T-helper 1 cell treated with Interleukin-12 subunit alpha and Interleukin-12 subunit beta and Interleukin-4 antibody, amounts not matched to agents 30 ng/mL and 1 ng/mL, for 36 hours (primary cell): ENCODE measurements around the gene NUAK1. TPM values are rescaled to one million over a fixed set of nuclear protein-coding genes. Genes with fewer than 3 reads are reported as not detected.

ENCODE experiments used
- intact Hi-C: fragments of 100-400 bp; cut with micrococcal nuclease; formaldehyde crosslinking; loops from one replicate; pipeline ENCODE4 v1.15.1; 2024
- total RNA-seq: library from RNA; stranded (reverse); gene quantifications from 2 replicates; pipeline ENCODE4 v1.2.3, GENCODE V29; 2022

The NUAK1 gene
- total RNA-seq, 1 donor from 2014 or later = 0.02 TPM

GRCh38 chr12:106085213-106085612, 53.5 kb downstream of the NUAK1 start:
- intact Hi-C loops = no loop called here

DNA sequence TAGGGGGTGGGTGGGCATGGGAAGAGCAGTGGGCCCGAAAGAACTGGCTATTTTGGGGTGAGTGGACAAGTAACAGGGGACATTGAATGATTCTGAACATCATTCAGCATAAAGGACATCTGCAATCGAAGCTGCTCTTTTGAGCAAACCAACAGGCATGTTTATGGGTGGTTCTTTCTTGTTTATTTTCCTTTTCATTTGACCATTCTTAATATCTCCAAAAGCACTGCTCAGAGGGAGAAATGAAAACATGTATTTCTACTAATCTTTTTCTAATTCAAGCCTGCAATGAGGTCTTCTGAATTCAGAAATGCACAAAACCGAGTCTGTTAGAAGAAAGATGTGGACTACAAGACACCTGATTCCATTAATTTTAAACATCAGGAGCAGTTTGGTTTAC, 54.0 kb downstream of the NUAK1 start:
- intact Hi-C loops = no loop called here

GRCh38 chr12:106084014-106084671, 54.6 kb downstream of the NUAK1 start:
- intact Hi-C loops = no loop called here

DNA sequence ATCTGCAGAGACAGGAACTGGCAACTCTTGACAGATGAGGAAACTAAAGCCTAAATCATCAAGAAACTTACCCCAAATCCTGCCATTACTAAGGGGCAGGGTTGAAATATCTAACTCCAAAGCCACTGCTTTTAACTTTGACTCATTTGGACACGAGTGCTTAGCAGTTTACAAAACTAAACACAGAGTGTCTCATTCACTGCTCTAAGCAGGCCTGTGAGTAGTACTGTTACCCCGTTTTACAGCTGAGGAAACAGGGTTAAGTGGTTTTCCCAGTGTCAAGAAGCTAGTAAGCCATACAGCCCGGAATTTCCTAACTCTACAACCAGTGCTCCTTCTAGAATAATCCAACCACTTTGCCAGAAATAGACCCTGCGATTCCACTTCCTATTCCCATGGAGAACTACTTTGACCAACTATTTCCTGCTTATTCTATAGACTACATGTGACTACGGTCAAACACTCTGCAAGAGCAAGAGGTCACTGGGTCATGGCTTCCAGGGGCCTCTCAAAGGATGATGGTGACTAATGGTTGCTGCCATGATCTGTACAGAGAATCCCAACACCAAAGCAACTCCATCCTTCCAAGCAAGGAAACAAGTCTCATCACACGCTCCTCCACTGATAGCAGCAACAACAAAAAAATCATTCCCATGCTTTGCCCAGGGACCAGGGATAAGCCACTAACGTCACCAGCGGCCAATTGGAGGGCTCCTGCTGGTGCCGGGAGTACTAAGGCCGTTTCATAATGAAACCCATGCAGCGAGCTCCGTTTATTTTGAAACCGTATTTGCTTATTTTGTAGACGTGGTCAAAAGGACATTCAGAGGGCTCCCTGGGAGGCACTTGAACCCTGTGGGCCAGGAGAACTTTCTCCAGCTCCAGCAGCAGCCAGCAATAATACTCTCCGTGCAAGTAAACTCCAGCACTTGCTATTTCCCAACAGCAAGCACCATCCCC, 56.3 kb downstream of the NUAK1 start:
- intact Hi-C loops = no loop called here

DNA sequence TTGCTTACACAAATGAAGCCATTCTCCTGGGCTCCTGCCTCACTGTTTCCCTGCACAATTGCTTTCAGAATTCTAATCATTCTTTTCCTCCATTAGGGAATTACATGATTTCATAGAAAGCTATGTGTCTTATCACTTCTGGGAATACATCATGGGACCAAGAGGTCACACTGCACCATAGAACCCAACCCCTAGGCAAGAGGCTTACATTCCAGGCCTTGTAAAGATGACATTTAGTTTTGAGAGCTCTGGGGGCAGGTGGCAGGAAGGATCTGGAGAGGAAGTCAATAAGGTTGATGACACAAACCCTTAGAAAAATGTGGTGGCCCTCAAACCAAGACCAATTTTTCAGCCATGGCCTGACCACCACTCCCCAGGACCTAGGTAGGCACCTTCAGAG, 57.1 kb downstream of the NUAK1 start:
- intact Hi-C loops = no loop called here

DNA sequence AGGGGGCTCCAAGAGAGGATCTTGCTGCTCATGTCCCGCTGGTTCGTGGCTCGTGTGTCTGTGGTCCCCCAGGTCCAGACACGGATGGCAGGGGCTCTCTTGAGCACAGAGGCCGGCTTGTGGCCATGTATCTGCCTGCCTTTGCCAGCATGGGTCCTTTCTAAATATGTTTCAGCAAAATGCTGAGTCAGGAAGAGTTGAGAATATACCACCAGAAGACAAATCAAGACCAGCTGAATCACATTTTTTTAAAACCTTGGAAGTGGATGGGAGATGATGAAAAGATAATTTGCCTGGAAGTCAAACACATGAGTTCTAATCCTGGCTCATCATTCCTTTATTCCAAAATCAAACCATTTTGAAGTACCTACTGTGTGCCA, 58.0 kb downstream of the NUAK1 start:
- intact Hi-C loops = no loop called here

- intact Hi-C loops = no loop called here
These were observed 58.5 kb downstream of the NUAK1 start for GRCh38 chr12:106080041-106080790.

- intact Hi-C loops = no loop called here
These were observed 59.5 kb downstream of the NUAK1 start for GRCh38 chr12:106079148-106079738.

- intact Hi-C loops = no loop called here
These were observed 60.3 kb downstream of the NUAK1 start for GRCh38 chr12:106078358-106079010.

DNA sequence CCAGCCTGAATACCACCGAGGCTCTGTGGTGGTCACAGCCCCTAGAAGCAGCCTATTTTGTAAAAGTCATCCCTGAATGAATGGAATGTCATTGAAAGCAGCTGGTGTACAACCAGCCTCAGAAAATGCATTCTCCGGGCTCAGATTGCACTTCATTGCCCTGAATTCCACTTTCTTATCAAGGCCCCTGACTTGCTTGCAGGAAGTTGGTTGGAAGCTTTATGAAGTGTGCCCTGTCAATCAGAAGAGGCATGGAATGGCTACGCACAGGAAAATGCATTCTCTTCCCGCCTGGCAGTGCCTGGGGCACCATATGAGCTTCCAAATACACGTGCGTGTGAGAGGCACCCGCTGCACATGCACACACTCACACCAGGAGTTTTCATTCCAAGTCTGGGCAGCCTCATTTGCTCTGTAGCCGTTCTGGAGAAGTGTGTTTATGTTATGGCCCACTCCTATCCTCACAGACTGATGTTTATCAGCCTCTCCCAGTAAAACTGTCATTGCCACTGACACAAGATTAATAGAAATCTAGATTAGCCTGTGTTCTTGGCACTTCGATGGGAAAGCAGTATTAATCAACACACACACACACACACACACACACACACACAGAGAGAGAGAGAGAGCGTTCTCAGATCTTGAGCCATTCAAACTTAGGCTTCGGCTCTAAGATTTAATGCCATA, 63.9 kb downstream of the NUAK1 start:
- intact Hi-C loops = no loop called here

- intact Hi-C loops = no loop called here
These were observed 64.4 kb downstream of the NUAK1 start for GRCh38 chr12:106074361-106074705.

GRCh38 chr12:106073179-106073578, 65.6 kb downstream of the NUAK1 start:
- intact Hi-C loops = no loop called here

DNA sequence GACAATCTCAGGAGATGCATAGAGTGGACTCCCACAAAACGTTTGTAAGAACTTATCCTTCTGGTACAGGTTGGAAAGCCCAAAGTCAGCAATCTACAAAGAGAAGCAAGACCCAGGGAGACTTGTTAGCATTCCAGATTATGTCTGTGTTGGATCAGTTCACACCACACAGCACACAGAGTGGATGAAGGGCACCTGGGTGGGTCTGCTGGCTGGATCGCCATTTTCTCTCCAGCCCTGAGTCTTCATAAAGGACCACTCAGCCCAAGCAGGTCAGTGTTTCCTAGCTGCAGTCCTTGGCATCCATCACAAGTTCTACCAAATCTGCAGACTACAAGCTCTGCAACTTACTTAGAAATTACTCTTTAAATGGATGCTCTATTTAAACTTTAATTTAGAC, 66.0 kb downstream of the NUAK1 start:
- intact Hi-C loops = no loop called here

- intact Hi-C loops = no loop called here
These were observed 67.1 kb downstream of the NUAK1 start for GRCh38 chr12:106071686-106072085.

GRCh38 chr12:106070611-106071010, 68.1 kb downstream of the NUAK1 start:
- intact Hi-C loops = no loop called here

GRCh38 chr12:106070147-106070546, 68.6 kb downstream of the NUAK1 start:
- intact Hi-C loops = no loop called here

DNA sequence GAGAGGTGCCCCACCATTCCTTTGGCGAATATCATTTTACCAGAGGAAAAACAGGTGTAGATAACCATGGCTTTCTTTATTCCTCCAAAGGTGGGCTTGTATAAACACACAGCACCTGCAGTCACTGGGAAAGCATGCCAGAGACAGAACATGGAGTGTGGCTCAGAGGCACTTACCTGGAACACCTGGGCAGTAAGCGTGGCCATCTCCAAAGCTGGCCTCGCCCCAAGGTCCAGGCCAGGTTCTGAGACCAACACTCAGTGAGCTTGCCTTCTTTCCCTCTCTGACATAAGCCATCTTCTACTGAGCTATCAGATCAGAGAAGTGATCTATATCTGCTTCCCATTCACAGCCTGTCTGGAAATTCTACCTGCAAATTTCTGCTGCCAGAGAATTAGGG, 70.5 kb downstream of the NUAK1 start:
- intact Hi-C loops = no loop called here

DNA sequence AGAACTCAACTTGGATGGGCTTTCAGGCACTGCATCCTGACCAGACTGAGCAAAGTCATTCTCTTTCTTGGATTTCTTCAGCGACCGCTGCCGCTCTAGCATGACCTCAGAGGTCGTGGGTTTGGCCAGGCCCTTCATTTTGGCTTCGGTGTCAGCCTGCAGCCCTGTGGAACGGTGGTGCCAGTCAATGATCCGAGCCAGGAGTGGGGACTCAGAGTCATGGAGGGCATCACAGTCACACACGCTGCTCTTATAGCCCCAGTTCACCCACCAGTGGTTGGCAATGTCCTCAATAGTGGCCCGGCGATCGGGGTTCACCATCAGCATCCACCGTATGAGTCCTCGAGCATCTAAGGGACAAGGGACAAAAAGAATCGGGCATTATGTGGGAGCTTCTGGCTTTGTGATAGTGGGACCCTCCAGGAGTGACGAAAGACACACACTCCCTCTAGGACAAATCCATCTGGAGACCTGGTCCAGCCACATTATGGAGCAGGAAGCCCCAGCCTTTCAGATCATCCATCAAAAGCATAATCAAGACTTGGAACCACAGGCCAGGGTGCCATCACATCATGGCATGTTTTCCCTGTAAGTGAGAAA, 71.0 kb downstream of the NUAK1 start:
- intact Hi-C loops = no loop called here

GRCh38 chr12:106066726-106067325, 71.9 kb downstream of the NUAK1 start:
- intact Hi-C loops = no loop called here
